ENCODE data around the gene RAB40B. TPM values are rescaled to one million over a fixed set of nuclear protein-coding genes. Genes with fewer than 3 reads are reported as not detected.

RAB40B gene
- total and polyA plus RNA-seq, 2 of the 4 experiments (the other 2 are of a cell fraction) = 14.9 to 20.0 TPM

DNA sequence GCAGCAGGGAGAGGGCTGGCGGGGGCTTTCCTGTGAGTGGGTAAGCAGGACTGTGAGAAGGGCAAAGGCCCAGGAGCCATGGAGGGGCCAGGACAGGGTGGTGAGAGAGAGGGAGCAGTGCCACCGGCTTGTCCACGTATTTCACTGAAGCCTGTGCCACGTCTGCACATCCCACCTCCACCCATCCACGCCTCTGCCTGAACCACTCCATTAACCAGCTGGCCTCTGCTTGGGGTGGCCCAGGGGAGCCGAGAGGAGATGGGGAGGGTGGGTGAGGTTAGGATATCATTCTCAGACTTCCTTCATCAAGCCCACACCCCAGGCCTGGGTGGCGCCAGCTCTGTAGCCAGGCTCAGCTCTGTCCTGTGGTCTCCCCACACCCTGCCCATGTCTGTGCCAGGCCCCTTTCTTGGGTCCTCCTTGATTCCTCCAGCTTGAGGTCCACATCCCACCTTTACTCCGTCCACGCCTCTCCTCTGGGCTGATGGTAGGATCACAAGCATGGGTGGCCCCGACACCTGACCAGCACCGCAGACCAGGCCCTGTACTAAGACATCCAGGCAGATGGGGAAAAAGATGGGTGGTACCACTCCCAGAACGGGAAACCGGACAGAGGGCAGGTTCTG lies 33.7 kb upstream of the RAB40B start:
- no peak overlapping the region for H3K56ac ChIP-seq (ENCODE audit: extremely low read depth, insufficient read depth, low read length)
- H3K4ac ChIP-seq (ENCODE audit: low read depth, low read length) = no peak overlapping the region
- no peak overlapping the region for H2BK120ac ChIP-seq (ENCODE audit: low read depth, low read length)
- H2AK9ac ChIP-seq (replicated peaks; ENCODE audit: low read depth, low read length, poor library complexity) = no peak overlapping the region
- no peaks in the 10 kb centered on the region for H3K9me1 ChIP-seq (ENCODE audit: insufficient read depth, low read length)
- peaks cover 8% of the 10 kb centered on the region for H3K9me3 ChIP-seq (ENCODE audit: control insufficient read depth, insufficient read depth, low read length)
- no peaks in the 10 kb centered on the region for H3K27me3 ChIP-seq (ENCODE audit: control insufficient read depth, insufficient read depth, low read length)
- no peak overlapping the region for H3K27ac ChIP-seq (ENCODE audit: insufficient read depth, low read length)
- H3K18ac ChIP-seq (ENCODE audit: low read depth, low read length) = no peak overlapping the region
- H2BK20ac ChIP-seq (ENCODE audit: low read depth, low read length) = no peak overlapping the region
- H2AK5ac ChIP-seq (ENCODE audit: low read depth, low read length) = no peak overlapping the region
- H3K36me3 ChIP-seq (ENCODE audit: control insufficient read depth, insufficient read depth, low read length) = peaks cover 16% of the 10 kb centered on the region
- 100% methylated on average over 3 of the region's 13 CpGs; no CpG with 5 or more reads in 1 of the 2 experiments for WGBS, 2 experiments (ENCODE audit: extremely low coverage in 2 of 2, insufficient read length in 1 of 2)
- no peak for DNase-seq
- ChIA-PET CTCF (no interaction called here), POLR2A (ENCODE audit: unreplicated experiment) (no interaction called here)
- no TSS peak for BruUV-seq (replicated peaks)
- no peak overlapping the region for H3K23ac ChIP-seq (ENCODE audit: low read depth, low read length)
- peaks cover 0 to 4% of the 10 kb centered on the region in 2 experiments; a peak in 2 of 4 replicates for H3K79me1 ChIP-seq (ENCODE audit: low read depth in 1 of 2, low read length in 2 of 2)
- H3K14ac ChIP-seq (replicated peaks; ENCODE audit: low read depth, low read length) = no peak overlapping the region
- H3K4me3 ChIP-seq (ENCODE audit: insufficient read depth, low read depth, low read length) = no peak overlapping the region
- dilution Hi-C loops (cut with HindIII; ENCODE audit: low sequenced_read_pairs, unreplicated experiment) = no loop called here
- no peak for ATAC-seq (ENCODE audit: low read depth)
- no peak overlapping the region for H2BK5ac ChIP-seq (ENCODE audit: low read depth, low read length, poor library complexity, severe bottlenecking)
- H3K4me2 ChIP-seq (ENCODE audit: low read depth, low read length) = no peak overlapping the region
- no peaks in the 10 kb centered on the region for H4K20me1 ChIP-seq (ENCODE audit: insufficient read depth, low read length)
- H2AFZ ChIP-seq (replicated peaks; ENCODE audit: low read length, poor library complexity) = no peak overlapping the region
- H3K4me1 ChIP-seq (ENCODE audit: control insufficient read depth, insufficient read depth, low read length) = peaks cover 7% of the 10 kb centered on the region
- no peak overlapping the region for H2BK15ac ChIP-seq (ENCODE audit: low read depth, low read length)
- H3K9ac ChIP-seq (ENCODE audit: low read depth, low read length) = no peak overlapping the region
- intact Hi-C loops (cut with micrococcal nuclease) = no loop called here
- H4K91ac ChIP-seq (ENCODE audit: insufficient read depth, low read depth, low read length) = no peak overlapping the region
- no peak overlapping the region for H4K5ac ChIP-seq (ENCODE audit: low read depth, low read length)
- in situ Hi-C loops (cut with MboI; ENCODE audit: low sequenced_read_pairs) = no loop called here
- H4K8ac ChIP-seq (ENCODE audit: low read depth in 2 of 2, low read length in 2 of 2) = no peak overlapping the region
- no peak for TF ChIP-seq CHD1 (IDR thresholded peaks at IDR 0.05; ENCODE audit: low read depth, low read length)
- TF ChIP-seq NFE2L2 (IDR thresholded peaks at IDR 0.05; ENCODE audit: low read depth, low read length) = no peak
- TF ChIP-seq RAD21 (IDR thresholded peaks at IDR 0.05; ENCODE audit: low read length) = no peak
- TF ChIP-seq RFX5 (IDR thresholded peaks at IDR 0.05; ENCODE audit: low read depth, low read length) = no peak
- no peak for TF ChIP-seq CTCF (conservative IDR thresholded peaks at IDR 0.05; ENCODE audit: low read depth, low read length)
- no peak for TF ChIP-seq RCOR1 (IDR thresholded peaks at IDR 0.05; ENCODE audit: insufficient replicate concordance, low read length)
- TF ChIP-seq POLR2A (IDR thresholded peaks at IDR 0.05; ENCODE audit: low read depth, low read length) = no peak
- no peak for TF ChIP-seq BHLHE40 (IDR thresholded peaks at IDR 0.05; ENCODE audit: low read depth, low read length)
- no peak for TF ChIP-seq USF2 (IDR thresholded peaks at IDR 0.05; ENCODE audit: low read depth, low read length)
- TF ChIP-seq MAZ (IDR thresholded peaks at IDR 0.05; ENCODE audit: borderline replicate concordance, low read depth, low read length) = no peak
- TF ChIP-seq FOS (IDR thresholded peaks at IDR 0.05; ENCODE audit: low read depth, low read length) = no peak
- no peak for TF ChIP-seq MXI1 (IDR thresholded peaks at IDR 0.05; ENCODE audit: borderline replicate concordance, low read depth, low read length)
